ENCODE data around the gene RAD52.

GRCh38 chr12:948238-948637 is 1.3 kb downstream of the RAD52 start:
- TF ChIP-seq POLR2A (IDR thresholded peaks at IDR 0.05) = no peak
- no peak for TF ChIP-seq CTCF (IDR thresholded peaks at IDR 0.05)
- TF ChIP-seq POLR2AphosphoS5 (IDR thresholded peaks at IDR 0.05) = no peak

Measured in prostate gland (tissue), 2 donors.